A673 (cell line): Measurements from ENCODE around the gene SGTA.

Source experiments
- EZH2 ChIP-seq: fragments of 200-600 bp; sonication (generic); IDR thresholded peaks from 2 replicates; pipeline ENCODE4 v1.6.1; 2017; ENCODE audit warnings: borderline replicate concordance, low read depth, mild to moderate bottlenecking, mixed read lengths, antibody characterized with exemption, low read length; ENCODE audit not compliant: poor library complexity, severe bottlenecking
- TF ChIP-seq, protein P1 (sequence below): fragments of 300-800, 200-600 bp; sonication (generic); conservative IDR thresholded peaks from 2 replicates; pipeline ENCODE4 v1.5.1; 2017; ENCODE audit warnings: low read depth, mild to moderate bottlenecking, antibody characterized with exemption, low read length, moderate library complexity, mixed read lengths

- TF ChIP-seq, protein P1, sequence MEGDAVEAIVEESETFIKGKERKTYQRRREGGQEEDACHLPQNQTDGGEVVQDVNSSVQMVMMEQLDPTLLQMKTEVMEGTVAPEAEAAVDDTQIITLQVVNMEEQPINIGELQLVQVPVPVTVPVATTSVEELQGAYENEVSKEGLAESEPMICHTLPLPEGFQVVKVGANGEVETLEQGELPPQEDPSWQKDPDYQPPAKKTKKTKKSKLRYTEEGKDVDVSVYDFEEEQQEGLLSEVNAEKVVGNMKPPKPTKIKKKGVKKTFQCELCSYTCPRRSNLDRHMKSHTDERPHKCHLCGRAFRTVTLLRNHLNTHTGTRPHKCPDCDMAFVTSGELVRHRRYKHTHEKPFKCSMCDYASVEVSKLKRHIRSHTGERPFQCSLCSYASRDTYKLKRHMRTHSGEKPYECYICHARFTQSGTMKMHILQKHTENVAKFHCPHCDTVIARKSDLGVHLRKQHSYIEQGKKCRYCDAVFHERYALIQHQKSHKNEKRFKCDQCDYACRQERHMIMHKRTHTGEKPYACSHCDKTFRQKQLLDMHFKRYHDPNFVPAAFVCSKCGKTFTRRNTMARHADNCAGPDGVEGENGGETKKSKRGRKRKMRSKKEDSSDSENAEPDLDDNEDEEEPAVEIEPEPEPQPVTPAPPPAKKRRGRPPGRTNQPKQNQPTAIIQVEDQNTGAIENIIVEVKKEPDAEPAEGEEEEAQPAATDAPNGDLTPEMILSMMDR: no peak
- no peak for TF ChIP-seq EZH2
These were observed 20.1 kb downstream of the SGTA start for GRCh38 chr19:2762783-2763496.
